Limb (tissue), 2 donors: ENCODE data around the gene RND1.
A peak's percentile ranks its signal among the peaks of the same experiment; 100 is the strongest.

Source experiments
- DNase-seq, 2 donors: peaks; one replicate each; pipeline ENCODE4 v3.0.0-alpha.2; 2016; ENCODE audit errors: extremely low spot score in 2 of 2

The RND1 gene

DNA sequence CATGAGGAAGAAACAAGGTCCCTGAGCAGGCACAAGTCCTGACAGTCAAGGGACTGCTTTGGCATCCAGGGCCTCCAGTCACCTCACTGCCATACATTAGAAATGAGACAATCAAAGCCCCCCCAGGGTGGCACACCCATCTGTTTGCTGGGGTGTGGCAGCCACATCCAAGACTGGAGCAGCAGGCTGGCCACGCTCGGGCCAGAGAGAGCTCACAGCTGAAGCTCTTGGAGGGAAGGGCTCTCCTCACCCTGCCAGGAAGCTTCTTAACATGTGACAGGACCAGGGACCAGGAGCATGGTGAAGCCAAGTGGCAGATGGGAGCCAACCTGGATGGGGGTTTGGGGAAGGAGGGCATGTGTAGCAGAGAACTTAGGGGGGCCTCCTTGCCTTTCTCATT is 37.4 kb downstream of the RND1 start:
- no peak for DNase-seq

DNA sequence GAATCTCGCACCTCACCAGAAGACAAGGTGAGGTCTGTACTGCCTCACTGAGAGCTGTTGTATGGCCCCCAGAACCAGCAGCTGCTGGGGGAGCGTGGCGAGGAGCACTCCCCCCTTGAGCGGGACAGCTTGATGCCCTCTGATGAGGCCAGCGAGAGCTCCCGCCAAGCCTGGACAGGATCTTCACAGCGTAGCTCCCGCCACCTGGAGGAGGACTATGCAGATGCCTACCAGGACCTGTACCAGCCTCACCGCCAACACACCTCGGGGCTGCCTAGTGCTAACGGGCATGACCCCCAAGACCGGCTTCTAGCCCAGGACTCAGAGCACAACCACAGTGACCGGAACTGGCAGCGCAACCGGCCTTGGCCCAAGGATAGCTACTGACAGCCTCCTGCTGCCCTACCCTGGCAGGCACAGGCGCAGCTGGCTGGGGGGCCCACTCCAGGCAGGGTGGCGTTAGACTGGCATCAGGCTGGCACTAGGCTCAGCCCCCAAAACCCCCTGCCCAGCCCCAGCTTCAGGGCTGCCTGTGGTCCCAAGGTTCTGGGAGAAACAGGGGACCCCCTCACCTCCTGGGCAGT is 38.1 kb downstream of the RND1 start:
- no peak for DNase-seq

DNA sequence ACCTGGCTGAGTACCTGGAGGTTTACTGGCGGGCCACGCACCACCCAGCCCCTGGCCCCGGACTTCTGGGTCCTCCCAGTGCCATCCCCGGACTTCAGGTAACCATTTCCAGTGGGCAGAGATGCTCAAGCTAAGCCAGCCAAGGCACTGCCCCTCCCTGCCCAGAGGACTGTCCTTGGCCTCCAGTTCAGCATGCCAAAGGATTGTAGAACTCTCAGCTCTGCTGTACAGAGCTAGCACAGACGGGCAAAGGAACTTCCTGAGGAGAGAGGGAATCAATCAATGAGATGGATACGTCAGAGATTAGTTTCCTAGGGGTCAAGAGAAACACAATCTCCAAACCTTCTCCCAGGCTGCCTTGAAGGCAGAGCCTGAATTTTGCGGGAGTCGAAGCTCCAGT is 38.6 kb downstream of the RND1 start:
- no peak for DNase-seq

DNA sequence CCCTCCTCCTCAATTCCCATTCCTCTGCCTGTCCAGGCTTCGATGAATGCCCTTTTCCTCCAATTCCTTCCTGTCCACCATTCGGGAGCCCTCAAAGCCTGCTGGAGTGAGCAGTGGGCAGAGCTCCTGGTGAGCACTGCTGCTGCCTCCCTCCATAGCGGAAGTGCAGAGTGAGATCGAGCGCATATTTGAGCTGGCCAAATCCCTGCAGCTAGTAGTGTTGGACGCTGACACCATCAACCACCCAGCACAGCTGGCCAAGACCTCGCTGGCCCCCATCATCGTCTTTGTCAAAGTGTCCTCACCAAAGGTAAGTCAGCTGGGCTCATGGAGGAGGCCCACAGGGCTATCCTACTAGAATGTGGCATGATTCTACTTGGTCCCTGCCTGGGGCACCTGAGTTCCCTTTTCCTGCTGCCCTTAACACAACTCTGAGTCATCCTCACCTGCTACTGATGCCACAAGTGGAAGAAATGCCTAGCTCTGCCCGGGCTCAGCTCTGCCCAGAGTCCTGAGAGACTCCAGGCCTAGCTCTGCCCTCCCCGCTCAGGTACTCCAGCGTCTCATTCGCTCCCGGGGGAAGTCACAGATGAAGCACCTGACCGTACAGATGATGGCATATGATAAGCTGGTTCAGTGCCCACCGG is 39.3 kb downstream of the RND1 start:
- DNase-seq: no peak

DNA sequence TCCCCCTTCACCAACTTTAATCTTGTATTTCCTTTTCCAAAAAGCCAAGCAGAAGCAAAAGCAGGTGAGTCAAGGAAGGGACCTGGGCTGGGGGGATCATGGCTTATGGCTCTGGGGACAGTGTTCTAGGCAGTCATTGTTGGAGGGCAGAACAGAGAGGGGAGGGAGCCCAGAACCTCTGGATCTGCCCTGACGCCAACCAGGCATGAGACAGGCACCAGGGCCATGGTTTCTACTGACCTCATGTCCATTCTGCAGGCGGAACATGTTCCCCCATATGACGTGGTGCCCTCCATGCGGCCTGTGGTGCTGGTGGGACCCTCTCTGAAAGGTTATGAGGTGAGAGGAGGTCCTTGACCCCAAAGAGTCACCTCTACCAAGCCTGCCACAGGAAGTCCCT is 40.8 kb downstream of the RND1 start:
- DNase-seq: no peak

DNA sequence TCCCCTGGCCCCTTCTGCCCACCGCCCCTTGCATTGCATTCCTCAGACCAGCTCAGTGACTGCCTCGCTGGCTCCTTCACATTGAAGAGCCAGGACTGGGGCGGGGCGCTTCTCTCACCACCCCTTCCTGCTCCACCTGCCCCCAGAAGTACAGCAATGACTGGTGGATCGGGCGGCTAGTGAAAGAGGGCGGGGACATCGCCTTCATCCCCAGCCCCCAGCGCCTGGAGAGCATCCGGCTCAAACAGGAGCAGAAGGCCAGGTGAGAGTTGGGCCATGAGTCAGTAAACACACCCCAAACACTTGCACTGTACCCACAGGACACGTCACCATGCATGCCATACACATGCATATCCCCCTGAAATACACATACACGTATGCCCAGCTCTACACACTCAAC is 41.6 kb downstream of the RND1 start:
- no peak for DNase-seq

DNA sequence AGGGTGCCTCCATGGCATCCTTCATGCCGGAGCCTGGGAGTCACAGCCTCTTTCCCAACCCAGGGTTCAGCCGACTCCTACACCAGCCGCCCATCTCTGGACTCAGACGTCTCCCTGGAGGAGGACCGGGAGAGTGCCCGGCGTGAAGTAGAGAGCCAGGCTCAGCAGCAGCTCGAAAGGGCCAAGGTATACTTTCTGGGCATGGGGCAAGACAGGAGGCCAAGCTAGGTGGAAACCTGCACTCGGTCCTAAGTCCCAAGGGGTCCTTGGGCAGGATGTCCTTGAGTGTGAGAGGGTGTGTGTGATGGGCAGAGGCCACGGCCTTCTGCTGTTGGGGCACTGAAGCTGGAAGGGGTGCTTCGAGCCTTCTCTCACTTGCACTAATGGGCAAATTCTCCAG is 42.4 kb downstream of the RND1 start:
- no peak for DNase-seq

DNA sequence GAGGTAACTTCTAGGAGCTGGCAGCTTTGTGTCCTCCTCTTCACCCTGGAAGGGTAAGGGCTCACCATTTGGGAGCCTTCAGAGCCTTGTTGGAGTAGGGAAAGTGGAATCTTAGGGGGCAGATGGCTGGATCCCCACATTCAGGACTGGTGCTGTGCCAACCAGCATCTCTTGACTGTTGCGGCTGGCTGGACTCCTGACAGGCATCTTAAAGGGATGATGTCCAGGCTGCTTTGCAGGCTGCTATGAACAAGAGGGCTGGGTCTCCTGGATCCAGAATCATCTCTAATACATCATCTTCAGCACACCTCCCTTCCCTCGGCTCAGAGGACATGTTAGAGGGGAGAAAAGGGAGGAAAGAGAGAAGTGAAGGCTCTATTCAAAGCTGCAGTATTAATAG is 43.0 kb downstream of the RND1 start:
- no peak for DNase-seq

DNA sequence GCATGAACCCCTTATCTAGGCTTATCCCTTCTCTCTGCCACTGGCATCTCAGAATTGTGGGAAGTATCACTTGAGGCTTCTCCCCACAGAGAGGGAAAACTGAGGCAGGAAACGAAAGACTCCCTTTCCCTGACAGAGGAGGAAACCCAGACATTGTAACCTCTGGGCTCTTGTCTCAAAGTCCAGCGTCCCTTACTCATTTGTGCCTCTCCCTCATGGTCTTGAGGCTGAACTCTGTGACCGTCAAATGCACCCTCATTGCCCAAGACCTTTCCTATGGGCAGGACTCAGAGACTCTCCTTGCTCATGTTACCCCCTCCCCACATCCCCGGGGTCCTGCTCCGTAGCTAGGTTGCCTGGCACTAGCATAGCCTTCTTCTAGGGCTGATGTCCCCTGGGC is 43.5 kb downstream of the RND1 start:
- DNase-seq: no peak

DNA sequence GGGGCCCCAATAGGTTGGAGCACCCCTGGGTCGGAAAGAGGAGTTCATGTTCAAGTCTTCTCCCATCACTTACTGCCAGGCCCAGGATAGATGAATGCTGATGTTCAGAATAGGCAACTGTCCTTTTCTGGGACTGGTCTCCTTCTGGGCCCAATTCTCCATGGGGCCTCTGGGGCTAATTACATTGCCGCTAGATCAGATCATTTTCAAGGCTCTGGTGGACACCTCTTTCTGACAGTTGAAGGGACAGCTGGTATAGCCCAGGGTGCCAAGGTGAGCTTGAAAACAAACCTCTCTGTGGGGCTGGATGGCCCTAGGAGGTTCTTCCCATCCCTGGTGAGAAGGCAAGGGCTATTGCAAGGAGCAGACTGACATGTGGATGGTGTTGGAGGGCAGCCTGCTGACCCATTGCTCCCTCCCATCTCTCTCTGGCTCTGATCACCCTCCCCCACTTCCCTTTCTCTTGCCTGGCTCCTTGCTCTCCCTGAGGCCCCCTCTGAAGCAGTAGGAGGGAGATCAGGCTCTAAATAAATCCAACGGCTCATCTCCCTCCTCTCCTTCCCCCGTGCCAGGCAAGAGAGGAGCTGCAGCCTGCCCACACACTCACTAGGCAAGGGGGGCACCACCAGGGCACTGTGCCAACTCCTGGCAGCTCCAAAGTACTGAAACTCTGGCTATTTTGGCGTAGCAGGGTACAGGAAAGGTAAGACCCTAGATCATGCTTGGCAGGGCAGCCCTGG is 45.5 kb downstream of the RND1 start:
- DNase-seq: peak in 1 of 2 donors; percentile 40

DNA sequence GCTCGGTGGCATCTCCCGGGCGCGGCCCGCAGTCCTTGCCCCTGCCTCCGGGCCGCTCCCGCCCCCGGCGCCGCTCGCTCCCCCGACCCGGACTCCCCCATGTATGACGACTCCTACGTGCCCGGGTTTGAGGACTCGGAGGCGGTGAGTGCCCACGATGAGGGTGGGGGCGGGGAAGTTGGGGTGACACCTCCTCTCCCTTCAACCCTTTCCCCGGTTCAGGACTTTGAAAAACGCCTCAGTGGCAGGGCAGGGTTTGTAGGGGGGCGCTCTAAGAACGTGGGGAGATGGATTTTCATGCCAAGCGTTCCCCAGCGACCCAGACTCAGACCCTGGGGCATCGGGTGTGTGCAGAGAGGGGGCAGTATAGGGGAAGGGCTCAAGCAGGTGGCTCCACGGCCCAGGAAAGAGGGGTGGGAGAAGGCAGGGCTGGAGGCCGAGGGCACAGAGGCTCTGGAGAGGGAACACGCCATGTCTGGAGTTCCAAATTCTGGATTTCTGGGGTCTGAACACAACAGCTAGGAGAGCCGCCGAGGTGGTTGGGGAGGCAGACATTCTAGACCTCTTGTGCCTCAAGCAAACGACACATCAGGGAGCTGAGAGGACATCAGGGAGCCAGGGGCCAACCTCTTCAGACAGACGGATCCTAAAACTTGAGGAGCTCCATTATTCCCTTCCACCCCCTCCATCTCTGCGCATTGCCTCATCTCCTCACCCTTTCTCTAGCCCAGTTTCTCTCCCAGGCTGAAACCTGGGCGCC is 46.7 kb downstream of the RND1 start:
- no peak for DNase-seq

DNA sequence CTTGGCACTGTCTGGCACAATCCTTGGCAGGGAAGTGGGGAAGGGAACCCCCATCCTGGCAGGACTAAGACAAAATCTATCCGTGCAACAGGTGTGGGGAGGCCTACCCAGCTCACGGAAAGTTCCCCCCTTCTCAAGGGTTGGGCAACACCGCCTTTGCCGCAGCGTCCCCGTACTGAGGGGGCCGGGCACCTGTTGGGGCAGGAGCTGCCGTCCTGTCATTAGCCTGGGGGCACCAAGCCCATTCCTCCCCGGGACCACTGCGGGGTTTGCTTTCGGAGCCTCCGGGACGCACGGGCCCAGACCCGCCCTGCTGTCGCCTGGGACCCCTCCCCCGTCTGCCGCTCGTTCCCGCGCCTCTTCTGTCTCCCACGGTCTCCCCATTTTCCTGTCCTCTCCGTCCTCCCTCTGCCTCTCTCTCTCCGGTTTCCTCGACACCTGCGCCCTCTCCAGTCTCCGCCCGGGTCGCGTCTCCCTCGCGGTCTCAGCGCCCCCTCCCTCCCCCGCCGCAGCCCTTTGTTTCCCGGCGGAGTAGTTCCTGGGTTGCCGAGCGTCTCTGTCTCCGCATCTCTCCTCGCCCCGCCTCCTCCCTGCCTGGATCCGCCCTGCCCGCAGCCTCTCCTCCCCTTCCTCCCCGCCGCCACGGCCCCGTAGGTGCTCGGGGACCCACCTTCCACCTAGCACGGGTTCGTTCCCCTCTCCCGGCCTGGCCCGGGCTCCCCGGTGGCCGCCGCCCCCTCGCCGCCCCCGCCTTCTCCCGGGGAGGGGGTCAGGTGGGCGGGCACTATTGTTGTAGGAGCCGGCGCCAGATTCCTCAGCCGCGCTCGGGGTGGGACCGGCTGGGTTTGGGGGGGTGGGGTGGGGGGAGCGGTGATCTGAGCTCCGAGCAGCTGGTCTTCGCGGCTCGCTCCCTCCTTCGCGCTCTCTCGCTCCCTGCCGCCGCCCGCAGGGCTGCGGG is 47.5 kb downstream of the RND1 start, which contains the start of gene CACNB3:
Gene CACNB3 (plus strand): TSS at position 624 of the 958 bp plus-strand sequence. CDS start 434 bp downstream, outside the sequence.
- peak; percentile 42 to 88 for DNase-seq

DNA sequence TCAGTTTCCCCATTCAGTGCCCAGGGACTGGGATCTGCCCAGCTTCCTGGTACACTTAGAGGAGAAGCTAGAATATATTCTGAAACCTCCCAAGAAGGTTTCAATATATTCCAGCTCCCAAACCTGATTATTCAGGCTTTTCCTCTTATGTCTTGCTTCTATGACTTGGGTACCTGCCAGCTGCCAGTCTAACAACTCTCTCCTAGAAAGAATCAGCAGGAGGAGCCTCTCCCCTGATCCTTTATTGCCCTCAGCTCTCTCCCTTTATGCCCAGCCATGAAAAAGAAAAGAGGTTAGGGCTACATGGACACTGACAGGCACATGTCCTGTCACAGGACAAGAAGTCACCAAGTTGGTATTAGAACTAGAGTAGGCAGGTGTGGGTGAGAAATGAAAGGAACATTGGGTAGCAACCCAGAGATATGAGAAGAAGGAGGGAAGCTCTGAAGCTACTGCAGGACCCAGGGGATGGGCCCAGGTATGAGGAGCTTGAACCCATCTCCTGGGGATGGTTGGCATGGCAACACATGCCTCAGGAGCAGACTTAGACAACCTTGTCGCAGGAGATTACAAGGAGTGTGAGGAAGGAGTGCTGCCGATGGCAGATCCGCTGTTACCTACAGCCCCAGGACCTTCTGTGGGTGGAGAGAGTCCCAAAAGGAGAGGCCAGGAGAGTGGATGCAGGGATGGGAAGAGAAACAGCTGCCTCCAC is 49.4 kb downstream of the RND1 start:
- peak in 1 of 2 donors; percentile 8 for DNase-seq

DNA sequence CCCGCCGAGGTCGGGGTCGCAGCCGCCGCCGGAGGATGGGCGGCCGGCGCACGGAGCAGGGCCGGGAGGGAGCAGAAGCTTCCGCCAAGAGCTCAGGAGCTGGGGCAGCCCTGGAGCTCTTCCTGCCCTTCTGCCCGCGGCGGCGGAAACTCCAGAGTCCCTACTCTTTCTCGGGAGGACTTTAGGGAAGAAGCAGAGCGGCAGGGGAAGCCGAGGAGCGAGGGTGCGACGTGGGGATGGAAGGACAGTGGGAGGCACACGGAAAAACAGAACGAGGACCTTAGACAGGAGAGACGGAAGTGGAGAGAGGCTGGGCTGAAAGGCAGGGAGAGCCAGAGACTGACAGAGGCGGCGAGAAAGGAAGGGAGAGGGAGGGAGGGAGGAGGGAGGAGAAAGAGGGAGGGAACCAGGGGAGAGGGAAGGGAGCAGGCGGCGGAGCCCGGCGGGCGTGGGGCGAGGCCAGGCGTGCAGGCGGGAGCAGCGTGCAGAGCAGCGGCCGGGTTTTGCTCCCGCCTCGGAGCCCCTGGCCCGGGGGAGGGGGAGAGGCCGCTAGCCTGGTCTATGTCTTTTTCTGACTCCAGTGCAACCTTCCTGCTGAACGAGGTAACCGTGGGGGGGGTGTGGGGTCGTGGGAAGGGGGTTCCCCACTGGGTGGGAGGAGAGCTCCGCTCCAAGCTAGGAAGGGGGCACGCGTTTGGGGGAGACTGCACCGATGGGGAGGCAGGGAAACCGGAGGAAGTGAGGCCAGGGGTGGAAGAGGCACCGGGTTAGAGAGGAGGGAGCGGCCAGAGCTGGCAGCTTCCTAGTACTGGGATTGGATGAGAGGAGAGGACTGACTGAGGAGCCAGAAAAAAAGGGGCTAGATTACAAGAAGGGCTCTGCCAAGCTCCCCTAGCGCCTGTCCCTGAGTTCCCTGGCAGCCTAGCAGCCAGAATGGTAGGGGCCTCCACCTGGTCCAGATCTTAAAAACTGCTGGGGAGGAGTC is 50.3 kb downstream of the RND1 start:
- DNase-seq: peak; percentile 89 to 91

DNA sequence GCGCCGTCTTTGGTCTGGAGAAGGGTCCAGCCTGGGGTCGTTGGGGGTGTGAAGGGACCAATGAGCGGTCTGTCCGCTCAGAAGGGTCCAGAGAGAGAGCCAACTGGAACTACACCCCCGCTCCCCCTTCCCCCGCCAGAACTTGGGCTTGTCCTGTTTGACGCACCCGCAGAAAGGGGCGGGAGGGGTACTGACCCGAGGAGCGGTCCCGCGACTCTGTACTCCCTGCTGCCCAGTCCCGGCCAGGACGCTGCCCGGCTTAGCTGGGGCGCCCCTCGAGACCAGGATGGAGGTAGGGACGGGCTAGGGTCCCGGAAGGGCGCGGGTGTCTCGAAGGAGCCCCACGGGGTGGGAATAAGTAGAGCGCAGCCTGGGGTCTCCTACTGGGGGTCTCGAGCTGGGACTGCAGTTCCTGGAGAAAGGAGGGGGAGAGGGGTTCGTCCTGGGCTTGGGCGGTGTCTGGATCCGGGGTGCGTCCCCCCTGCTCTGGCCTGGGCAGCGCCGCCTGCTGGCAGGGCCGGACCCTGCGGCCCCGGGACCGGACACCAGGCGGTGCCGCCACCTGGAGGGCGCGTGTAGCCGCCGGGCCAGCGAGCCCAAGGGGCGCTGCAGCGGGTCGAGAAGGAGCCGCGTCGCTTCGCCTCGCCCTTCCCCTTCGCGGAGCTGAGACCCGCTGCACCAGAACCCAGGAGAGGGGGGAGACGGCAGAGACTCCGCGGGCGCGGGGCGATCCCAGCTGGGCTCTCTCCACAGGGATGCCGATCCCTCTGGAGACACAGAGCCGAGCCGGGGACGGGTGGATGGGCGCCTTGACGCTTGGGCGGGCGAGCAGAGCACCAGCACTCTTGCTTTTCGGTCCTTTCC is 51.2 kb downstream of the RND1 start:
- DNase-seq: peak; percentile 48 to 89

DNA sequence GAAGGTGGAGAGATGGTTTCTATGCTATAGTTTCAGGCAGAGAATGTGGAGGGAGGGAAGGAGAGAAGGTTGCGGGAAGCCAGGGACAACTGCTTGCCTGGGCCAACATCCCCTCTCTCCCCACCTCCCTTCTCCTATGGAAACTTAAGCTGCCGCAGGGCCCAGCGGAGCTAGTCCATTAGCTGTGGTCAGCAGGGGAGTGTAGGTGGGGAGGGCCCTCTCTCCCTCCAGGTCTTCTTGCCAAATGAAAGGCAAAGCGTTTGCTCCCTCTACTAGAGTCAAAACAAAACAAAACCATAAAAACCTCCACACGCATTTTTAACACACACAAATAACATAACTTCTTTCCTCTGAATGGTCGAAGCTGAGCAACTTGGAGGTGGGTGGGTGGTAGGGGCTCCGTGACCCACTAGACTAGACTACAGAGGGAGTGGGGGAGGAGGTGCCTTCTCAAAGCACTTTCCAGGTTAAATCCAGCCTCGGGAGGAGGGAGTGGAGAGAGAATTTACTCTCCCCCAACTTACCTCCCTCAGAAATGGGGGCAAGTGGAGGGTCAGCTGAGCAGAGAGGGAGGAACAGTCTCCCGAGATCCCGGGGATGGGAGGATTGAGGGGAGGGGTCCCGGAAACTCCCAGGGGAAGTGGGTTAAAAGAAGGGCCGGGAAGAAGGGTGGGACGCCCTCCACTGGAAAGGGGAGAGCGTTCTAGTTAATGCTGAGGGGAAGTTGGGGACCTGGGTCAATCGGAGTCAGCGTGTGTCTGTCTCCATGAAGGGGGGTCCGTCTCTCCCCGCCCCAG is 52.0 kb downstream of the RND1 start:
- DNase-seq: peak in 1 of 2 donors; percentile 40

DNA sequence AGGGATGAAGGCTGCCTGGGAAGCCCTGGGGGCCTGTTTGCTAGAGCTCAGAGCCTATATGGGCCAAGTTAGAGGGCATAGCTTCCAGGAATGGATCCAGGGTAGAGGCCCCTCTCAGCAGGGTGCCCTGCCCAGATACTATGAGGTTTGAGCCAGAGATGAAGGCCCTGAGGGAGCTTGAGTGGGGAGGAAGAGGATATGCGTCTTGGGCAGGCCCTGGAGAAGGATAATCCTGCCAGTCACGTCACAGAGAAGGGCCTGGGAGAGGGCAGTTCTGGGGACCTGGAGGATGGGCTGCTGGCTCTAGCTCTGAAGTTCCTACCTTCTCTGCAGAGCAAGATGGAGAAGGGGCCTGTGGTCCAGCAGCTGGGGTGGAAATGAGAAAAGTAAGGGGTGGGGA is 53.3 kb downstream of the RND1 start:
- no peak for DNase-seq
